GM19193 (cell line): Measurements from ENCODE around the gene COL23A1.

Source experiments
- POLR2A ChIP-seq: IDR thresholded peaks from 4 replicates; pipeline ENCODE4 v1.6.1; 2011; ENCODE audit not compliant: insufficient read depth, insufficient read length; ENCODE audit errors: extremely low read depth

The COL23A1 gene

DNA sequence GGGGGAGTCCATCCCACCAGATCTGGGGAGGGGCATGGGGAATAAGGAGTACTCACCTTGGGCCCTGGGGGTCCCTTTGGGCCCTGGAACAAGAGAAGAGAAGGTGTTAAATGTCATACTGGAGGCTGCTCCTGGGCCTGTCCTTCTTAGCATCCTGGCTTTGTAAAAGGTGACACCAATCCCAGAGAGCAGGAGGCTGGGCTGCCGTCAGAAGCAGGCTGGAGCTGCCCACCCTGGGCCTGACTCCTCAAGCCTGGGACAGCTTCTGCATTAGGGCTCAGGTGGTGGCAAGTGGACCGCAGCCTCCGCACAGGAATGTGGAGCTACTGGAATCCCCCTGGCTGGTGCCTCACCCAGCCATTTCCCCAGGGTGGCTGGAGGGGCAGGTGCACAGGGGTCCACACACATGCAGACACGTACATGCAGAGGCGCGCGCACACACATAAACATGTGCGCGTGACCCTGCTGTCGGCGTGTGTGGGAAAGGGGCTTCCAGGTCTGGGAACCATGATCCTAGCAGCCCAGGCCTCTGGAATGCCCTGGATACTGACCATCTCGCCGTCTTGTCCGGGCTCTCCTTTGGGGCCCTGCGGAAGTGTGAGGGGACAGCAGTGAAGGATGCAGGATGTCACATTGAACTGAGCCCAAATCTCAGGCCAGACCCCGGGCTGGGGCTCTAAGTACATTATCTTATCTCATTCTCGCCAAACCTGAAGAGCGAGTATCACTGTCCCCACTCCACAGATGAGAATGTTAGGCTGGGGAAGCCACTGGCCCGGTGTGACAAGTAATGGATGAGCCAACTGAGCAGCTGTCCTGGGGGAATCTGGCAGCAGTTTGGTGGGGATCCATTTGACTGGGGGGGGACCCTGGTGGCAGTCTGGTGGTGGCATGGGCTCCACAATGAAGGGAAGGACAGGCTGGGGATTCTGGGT is 328.3 kb downstream of the COL23A1 start:
- TF ChIP-seq POLR2A: no peak

- TF ChIP-seq POLR2A: no peak
Measured at GRCh38 chr5:178259623-178260536, 330.3 kb downstream of the COL23A1 start.

GRCh38 chr5:178257650-178258049 is 332.5 kb downstream of the COL23A1 start:
- TF ChIP-seq POLR2A: no peak

GRCh38 chr5:178256746-178257145 is 333.4 kb downstream of the COL23A1 start:
- TF ChIP-seq POLR2A: no peak

DNA sequence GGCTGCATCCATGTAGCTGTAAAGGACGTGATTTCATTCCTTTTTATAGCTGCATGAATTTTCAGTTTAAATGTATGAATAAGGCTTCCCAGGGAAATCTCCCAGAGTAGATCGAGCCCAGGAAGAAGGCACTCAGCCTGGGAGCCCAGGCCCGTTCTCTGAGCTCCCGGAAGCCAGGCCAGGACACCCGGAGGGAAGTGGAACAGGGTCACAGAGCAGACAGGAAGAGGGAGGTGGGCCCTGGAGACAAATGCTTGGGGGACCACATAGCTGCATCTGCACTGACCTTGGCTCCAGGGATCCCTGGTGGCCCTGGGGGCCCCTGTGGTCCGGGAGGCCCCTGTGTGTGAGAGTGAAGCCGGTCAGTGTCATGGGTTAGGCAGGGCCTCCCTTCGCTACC is 337.9 kb downstream of the COL23A1 start:
- TF ChIP-seq POLR2A: no peak

DNA sequence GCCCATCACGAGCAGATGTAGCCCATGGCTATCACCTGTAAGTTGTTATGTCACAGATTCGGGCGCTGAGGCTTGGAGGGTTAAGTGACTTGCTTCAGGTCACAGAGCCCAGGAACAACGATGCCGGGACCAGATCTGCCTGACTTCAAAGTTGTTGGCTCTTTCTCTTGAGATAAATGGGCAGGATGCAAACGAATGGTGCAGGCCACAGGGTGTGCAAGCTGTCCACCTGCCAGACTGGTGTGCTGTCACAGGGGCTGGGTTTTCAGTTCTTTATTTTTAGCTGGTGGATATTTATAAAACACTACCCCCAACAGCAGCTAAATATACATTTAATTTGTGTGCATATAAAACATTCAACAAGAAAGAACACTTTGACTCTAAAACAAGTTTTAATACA is 339.9 kb downstream of the COL23A1 start:
- no peak for TF ChIP-seq POLR2A

DNA sequence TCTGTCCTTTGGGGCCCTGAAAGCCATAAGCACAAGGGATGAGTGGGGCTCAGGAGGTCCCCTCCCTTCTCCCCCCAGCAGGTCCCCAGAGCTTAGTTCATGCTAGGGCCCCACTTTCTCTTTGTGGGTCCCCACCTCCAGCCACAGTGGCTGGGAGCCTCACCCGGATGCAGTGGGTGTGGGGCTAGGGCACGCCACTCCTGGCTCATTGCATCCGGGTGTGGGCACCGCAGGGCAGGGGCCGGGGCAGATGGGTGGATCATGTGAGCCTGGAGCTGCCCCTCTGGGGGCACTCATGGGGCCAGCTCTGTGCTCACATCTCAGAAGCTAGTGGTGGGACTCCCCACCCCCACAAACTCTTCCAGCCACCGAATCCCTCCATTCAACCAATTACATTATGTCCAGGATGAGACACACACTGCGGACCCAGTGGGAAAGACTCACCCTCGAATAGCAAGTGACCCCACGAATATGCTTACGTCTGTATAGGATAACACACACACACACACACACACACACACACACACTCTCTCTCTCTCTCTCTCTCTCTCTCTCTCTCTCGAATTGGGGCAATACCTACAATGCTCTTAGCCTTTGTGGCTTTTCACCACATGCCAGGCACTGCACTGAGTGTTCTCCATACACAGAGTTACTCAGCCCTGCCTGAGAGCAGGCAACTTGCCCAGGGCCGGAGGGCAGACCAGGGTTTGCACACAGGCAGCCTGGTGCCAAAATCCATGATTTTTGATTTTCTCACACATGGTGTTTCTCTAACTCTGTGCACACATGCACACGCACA is 340.8 kb downstream of the COL23A1 start:
- TF ChIP-seq POLR2A: no peak

DNA sequence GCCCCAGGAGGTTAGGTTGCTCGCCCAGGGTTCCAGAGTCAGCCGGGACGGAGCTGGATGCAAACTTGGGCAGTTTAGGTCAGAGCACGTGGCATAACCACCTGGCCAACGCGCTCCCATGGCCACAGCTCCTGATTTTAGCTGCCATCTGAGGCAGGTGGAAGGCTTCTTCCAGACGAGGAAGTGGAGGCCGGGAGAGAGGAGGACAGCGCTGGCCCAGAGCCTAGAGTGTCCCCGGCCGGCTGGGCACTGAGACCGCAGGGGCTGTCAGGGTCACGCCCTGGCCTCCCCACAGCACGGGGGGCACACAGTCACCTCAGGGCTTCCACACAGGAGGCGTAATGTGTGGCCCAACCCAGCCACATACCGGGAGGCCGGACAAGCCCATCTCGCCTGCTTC is 341.4 kb downstream of the COL23A1 start:
- TF ChIP-seq POLR2A: no peak

- no peak for TF ChIP-seq POLR2A
Measured at GRCh38 chr5:178247481-178248456, 342.4 kb downstream of the COL23A1 start.

DNA sequence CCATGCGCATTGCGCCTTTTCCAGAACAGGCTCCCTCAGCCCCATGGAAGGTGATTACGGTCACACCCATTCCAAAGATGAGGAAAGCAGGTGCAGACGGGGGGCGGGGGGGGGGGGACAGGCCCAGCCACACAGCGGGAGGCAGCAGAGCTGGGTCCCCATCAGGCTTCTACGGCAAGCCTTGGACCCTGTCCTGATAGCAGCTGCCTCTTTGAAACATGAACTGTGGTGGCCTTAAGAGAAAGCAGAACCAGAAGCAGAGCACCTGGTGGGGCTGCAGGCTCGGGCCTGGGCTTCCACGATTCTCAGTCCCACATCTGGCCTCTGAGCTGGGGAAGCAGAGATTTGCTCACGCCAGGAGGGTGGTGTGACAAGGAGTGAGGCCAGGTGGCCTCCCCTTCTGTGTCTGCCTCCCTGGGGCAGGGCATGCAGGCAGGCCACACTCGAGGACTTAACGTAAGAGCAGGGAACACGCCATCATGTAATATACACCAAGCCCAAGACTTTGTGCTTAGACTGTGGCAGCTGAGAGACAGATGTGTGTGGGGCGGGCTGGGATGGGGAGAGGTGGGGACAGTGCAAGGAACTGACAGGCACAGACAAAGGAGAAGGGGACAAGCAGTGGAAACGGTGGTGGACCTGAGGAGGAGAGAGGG is 343.4 kb downstream of the COL23A1 start:
- no peak for TF ChIP-seq POLR2A

DNA sequence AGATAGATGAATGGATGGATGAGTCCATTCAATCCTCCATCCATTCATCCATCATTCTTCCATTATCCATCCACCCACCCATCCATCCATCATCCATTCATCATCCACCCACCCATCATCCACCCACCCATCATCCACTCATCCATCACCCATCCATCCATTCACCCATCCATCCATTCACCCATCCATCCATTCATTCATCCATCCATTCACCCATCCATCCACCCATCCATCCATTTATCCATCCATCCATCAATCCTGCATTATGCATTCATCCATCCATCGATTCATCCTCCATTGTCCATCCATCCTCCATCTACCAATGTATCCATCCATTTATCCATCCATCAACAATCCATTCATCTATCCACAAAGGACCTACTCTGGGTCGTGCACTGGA is 344.8 kb downstream of the COL23A1 start:
- no peak for TF ChIP-seq POLR2A

- no peak for TF ChIP-seq POLR2A
Measured at GRCh38 chr5:178244576-178244975, 345.6 kb downstream of the COL23A1 start.

DNA sequence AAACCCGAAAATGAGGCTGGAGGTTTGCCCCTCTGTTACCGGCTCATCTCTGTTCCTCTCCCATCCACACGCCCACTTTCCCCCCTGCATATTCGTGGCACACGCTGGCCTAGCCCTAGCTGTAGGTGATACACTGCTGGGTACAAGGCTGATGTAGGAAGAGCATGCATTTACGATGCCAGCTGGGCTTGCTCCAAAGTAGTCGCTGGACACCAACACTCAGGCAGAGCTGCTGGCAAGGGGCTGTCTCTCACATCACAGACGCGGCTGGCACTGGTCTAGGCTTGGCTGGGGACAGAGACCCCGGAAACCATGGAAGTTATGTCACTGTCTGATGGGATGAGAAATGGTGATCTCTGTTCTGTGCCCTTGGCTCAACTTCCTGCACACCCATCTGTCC is 347.8 kb downstream of the COL23A1 start:
- no peak for TF ChIP-seq POLR2A
